LNCaP clone FGC (cell line): ENCODE data around the gene MAGEL2.
"Not testable (repeated sequence)": the region's sequence is repeated elsewhere in the genome, so short reads cannot be mapped to it uniquely, and the experiment has no call there.

Source experiments
- DNase-seq: peaks from one replicate; pipeline ENCODE4 v3.0.0-alpha.2; 2011; ENCODE audit warnings: low read depth
- H3K4me3 ChIP-seq: 2 replicates; pipeline ENCODE4 v1.5.1; 2011; ENCODE audit warnings: mild to moderate bottlenecking, low read depth, low read length, control low read depth
- TF ChIP-seq, protein P1 (sequence below): IDR thresholded peaks from 2 replicates; pipeline ENCODE4 v1.5.1; 2012; ENCODE audit warnings: mild to moderate bottlenecking; ENCODE audit not compliant: control insufficient read depth, insufficient read depth; ENCODE audit errors: extremely low read depth

The MAGEL2 gene

DNA sequence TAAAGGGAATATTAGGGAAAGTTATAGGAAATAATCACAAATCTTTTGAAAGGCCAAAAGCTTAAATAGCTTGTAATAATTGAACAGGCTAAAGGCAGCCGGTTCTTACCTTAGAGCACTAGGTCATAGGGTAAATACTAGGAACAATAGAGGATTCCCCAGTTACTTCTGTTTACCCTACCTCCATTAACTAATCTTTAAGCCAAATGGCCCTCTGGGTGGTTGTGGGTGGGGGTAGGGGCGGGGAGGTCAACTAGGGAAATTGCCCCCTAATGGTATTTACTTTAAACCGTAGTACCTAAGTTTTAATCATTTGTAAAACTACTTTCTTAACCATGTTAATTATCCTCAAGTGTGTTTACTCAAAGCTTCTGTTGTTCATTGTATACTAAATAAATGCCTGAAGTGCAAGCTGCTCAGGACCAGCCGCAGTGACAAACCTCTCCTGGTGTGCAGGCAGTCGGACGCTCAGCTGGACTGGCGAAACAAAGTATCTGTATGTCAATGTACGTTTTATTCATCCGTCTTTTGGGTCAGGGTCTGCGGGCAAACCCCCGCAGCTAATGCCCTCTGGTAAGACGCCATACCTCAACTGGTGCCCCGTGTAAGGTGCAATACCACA is 18.9 kb downstream of the MAGEL2 start:
- no peak overlapping the region for H3K4me3 ChIP-seq
- TF ChIP-seq, protein P1, sequence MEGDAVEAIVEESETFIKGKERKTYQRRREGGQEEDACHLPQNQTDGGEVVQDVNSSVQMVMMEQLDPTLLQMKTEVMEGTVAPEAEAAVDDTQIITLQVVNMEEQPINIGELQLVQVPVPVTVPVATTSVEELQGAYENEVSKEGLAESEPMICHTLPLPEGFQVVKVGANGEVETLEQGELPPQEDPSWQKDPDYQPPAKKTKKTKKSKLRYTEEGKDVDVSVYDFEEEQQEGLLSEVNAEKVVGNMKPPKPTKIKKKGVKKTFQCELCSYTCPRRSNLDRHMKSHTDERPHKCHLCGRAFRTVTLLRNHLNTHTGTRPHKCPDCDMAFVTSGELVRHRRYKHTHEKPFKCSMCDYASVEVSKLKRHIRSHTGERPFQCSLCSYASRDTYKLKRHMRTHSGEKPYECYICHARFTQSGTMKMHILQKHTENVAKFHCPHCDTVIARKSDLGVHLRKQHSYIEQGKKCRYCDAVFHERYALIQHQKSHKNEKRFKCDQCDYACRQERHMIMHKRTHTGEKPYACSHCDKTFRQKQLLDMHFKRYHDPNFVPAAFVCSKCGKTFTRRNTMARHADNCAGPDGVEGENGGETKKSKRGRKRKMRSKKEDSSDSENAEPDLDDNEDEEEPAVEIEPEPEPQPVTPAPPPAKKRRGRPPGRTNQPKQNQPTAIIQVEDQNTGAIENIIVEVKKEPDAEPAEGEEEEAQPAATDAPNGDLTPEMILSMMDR: no peak
- DNase-seq: no peak

DNA sequence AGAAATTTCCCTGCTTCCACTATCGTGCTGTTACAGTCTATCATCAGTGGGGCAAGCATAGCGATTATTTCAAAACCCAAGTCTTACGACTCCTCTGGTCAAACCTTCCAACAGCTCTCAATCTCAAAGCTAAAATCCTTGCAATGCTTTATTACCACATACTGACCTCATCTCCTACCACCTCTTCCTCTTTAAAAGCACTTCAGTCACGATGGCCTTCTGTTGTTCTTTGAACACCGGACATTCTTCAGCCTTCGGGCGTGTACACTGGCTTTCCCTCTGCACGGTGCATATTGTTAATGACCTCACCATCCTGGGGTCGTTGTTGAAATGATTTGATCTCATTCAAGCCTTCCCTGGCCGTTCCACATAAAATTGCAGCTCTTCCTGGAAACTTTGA is 31.1 kb downstream of the MAGEL2 start:
- TF ChIP-seq, protein P1: no peak
- DNase-seq: no peak
- H3K4me3 ChIP-seq: no peak overlapping the region

DNA sequence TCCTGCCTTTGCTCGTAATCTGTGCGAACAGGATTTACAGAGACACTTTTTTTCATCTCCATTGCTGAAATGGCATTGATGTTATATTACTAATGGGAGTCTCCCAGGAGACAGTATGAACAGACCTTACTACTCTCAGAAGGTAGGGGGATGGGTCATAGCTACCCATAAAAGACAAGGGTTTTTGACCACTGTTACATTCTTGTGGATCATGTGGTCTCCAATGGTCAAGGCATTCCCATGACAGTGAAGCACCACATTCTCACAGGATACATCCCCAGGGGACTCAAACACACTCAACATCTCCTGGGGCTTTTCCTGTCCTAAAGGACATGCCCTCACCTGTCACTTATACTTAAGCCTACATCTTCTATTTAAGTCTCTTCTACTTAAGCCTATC is 41.4 kb downstream of the MAGEL2 start:
- TF ChIP-seq, protein P1: no peak
- no peak overlapping the region for H3K4me3 ChIP-seq
- no peak for DNase-seq

DNA sequence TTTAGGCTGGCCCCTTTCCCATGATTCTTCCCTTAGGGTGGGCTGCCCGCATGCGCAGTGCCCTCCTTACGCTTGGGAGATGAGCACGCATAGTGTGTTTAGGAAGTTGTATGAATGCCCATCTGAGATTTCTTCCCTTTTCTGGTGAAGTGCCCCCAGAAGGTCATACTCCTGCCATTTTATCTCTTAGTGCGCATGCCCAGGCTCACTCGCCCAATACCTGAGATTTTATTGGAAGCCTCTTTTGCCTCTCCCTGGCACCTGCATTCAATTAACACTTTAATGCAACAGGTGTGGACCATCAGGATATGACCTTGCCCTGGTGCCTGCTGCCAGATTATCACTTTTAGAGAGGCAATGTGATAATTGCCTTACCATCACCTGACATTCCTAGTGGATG is 45.5 kb downstream of the MAGEL2 start:
- DNase-seq: no peak
- H3K4me3 ChIP-seq: no peak overlapping the region
- TF ChIP-seq, protein P1: no peak

DNA sequence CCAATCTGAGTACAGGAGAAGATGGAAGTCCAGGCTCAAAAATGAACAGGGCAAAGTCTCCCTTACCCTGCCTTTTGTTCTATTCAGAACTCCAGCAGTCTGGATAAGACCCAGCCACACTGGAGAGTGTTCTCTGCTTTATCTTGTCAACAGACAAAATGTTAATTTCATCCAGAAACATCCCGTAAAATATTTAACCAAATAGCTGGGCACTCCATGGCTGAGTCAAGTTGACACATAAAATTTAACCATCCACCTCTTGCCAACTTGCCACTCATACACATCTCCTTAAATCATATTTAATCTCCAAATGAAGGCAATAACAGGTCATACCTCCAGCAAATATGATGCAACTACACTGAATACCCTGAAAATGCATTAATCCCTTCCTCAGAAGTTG is 48.6 kb downstream of the MAGEL2 start:
- H3K4me3 ChIP-seq: no peak overlapping the region
- TF ChIP-seq, protein P1: no peak
- peak; percentile 81 for DNase-seq

DNA sequence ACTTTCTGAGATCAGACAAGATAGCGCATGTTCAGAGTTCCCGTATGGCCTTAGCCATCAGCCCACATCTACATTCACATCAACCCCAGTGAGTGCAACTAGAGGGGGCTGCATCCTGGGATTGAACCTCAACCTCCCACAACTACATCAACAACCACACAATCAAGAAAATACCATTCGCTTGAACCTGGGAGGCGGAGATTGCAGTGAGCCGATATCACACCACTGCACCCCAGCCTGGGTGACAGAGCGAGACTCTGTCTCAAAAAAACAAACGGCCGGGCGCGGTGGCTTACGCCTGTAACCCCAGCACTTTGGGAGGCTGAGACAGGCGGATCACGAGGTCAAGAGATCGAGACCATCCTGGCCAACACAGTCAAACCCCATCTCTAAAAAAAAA is 50.4 kb downstream of the MAGEL2 start:
- not testable (repeated sequence) for H3K4me3 ChIP-seq, DNase-seq

DNA sequence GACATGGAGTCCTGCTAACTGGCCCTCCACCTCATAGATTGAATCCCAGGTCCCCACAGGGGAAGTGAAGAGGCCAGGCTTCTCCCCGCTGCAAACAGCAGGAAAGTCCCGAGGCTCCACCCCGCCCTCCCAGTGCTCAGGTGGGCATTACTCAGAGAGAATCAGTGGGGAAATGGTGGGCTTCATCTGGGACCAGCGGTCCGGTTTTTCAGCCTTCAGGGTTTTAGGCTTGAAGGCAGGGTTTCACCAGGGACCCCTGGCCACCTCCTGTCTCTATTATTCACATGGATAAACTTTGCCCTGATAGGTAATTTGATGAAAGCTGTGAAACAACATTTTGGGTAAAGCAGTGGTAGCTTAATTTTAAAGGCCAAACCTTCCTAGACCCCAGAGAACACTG is 50.9 kb downstream of the MAGEL2 start:
- H3K4me3 ChIP-seq: no peak overlapping the region
- TF ChIP-seq, protein P1: no peak
- DNase-seq: no peak
